ENCODE data around the gene KCNK18.

KCNK18 gene

GRCh38 chr10:117250411-117250810 is 53.1 kb downstream of the KCNK18 start:
- DNase-seq (ENCODE audit: low read depth in 1 of 2, low spot score in 1 of 2): no peak

GRCh38 chr10:117253908-117254307 is 56.6 kb downstream of the KCNK18 start:
- no peak for DNase-seq (ENCODE audit: low read depth in 1 of 2, low spot score in 1 of 2)

DNA sequence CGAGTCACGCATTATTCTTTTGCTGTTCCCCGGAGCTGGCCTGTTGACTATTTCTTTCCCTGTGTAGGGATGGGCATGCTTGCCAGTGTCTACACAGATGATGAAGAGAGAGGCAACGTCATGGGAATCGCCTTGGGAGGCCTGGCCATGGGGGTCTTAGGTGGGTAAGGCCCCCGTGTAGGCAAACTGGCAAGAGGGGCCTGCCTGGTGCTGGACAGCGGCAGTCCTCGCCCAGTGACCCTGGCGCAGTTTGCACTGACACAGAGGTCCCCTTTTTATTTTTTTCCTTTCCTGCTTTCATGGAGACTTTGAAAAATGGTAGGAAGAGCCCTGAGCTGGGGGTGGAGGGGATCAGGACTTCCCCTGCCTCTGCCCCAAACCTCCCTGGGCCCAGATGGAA is 57.0 kb downstream of the KCNK18 start:
- no peak for DNase-seq (ENCODE audit: low read depth in 1 of 2, low spot score in 1 of 2)

DNA sequence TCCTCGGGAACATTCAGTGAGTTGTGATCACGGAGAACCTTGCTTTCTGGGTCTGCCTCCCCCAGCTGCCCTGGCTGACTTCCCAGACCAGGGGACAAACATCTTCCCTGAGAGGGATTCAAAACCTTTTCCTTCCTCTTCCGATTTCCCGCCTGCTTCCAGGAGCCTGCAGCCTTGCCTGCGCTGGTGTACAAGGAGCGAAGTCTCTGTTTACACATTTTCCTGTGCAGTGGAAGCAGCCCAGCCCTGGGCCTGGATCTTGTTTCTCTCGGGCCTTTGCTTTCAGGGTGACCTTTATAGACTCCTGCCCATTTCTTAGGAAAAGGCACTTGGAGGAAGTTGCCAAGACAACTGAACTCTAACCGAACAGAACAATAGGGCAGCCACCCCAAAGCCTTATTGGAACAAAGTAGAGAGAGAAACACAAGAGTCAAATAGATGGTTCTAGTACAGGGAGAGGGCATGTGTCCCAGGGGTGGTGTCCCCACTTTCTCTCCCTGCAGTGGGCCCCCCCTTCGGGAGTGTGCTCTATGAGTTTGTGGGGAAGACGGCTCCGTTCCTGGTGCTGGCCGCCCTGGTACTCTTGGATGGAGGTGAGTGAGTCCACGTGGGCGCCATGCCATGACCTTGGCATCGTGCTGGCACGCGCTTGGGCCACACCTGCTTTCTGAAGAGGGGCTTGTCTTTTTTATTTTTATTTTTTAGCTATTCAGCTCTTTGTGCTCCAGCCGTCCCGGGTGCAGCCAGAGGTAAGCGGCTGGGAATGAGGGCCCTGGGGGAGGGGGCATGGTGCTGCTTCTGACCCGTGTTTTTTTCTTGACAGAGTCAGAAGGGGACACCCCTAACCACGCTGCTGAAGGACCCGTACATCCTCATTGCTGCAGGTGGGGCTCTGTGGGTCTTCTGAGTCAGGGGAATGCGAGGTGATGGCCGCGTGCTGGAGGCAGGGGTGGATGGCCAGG is 57.8 kb downstream of the KCNK18 start:
- no peak for DNase-seq (ENCODE audit: low read depth in 1 of 2, low spot score in 1 of 2)

GRCh38 chr10:117255835-117256460 is 58.7 kb downstream of the KCNK18 start:
- no peak for DNase-seq (ENCODE audit: low read depth in 1 of 2, low spot score in 1 of 2)

- DNase-seq (ENCODE audit: low read depth in 1 of 2, low spot score in 1 of 2): no peak
Observed at GRCh38 chr10:117256910-117257309, 59.6 kb downstream of the KCNK18 start.

DNA sequence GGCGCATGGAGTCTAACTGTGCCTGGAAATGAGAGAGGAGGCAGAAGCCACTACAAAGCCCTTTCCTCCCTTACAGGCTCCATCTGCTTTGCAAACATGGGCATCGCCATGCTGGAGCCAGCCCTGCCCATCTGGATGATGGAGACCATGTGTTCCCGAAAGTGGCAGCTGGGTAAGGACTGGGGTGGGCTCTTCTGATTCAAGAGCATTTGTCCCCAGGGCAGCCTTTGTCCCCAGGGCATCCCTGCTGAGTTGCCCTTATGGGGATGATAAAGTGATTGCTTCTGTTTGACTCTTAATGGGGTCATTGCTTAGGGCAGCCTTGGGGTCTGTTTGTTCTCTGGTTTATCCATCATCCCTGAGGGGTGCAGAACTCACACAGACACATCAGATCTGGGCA is 60.4 kb downstream of the KCNK18 start:
- no peak for DNase-seq (ENCODE audit: low read depth in 1 of 2, low spot score in 1 of 2)

DNA sequence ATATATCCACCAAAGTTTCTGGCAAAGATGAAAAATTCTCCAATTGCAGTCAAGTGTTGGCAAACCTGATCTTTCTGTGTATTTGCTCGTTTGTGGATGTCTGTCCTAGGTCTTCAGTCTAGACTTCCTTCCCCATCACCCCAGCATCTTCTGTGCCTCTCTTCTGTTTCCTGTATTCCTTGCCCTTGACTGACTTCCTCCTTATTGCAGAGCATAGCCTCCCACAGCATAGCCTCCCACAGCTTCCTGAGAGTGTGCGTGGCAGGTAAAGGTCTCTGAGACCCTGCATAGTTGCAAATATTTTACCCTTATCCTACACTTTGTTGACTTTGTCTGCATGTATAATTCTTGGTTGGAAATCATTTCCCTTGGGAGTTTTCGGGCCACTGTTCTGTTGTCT is 62.0 kb downstream of the KCNK18 start:
- no peak for DNase-seq (ENCODE audit: low read depth in 1 of 2, low spot score in 1 of 2)
